Measurements from ENCODE around the gene KCNQ1.
A peak's percentile ranks its signal among the peaks of the same experiment; 100 is the strongest.

The KCNQ1 gene

GRCh38 chr11:2808850-2809846 lies 364.3 kb downstream of the KCNQ1 start:
- Histone ChIP-seq H3K36me3 (no peaks in the 10 kb centered on the region), H3K4me3 (no peak overlapping the region), H3K9me3 (peaks cover 22% of the 10 kb centered on the region), H3K4me2 (no peak overlapping the region), H3K4me1 (peaks cover 82% of the 10 kb centered on the region), H4K20me1 (no peaks in the 10 kb centered on the region), H3K27ac (no peak overlapping the region), H3K27me3 (no peaks in the 10 kb centered on the region), H3K9ac (no peak overlapping the region)
- no peak for TF ChIP-seq Cebpa-rat (IDR thresholded peaks at IDR 0.05)

GRCh38 chr11:2809854-2810253 lies 365.0 kb downstream of the KCNQ1 start:
- H3K36me3 ChIP-seq, result no peaks in the 10 kb centered on the region
- no peak overlapping the region for H3K4me2 ChIP-seq
- no peak overlapping the region for H3K9ac ChIP-seq
- no peak for TF ChIP-seq Cebpa-rat (IDR thresholded peaks at IDR 0.05)
- no peak overlapping the region for H3K4me3 ChIP-seq
- H3K4me1 ChIP-seq, result peaks cover 82% of the 10 kb centered on the region
- no peak overlapping the region for H3K27ac ChIP-seq
- no peaks in the 10 kb centered on the region for H3K27me3 ChIP-seq
- H4K20me1 ChIP-seq, result no peaks in the 10 kb centered on the region
- H3K9me3 ChIP-seq, result peaks cover 22% of the 10 kb centered on the region

- H3K9ac ChIP-seq, result no peak overlapping the region
- no peaks in the 10 kb centered on the region for H3K36me3 ChIP-seq
- TF ChIP-seq Cebpa-rat (IDR thresholded peaks at IDR 0.05), result no peak
- peaks cover 26% of the 10 kb centered on the region for H3K9me3 ChIP-seq
- H3K27me3 ChIP-seq, result no peaks in the 10 kb centered on the region
- H3K27ac ChIP-seq, result peak overlapping the region; percentile 94; the same call in 1 of the 2 replicates
- peak overlapping the region; percentile 98 for H3K4me2 ChIP-seq
- H3K4me1 ChIP-seq, result peaks cover 82% of the 10 kb centered on the region
- H3K4me3 ChIP-seq, result no peak overlapping the region
- no peaks in the 10 kb centered on the region for H4K20me1 ChIP-seq
Measured at GRCh38 chr11:2810411-2811205, 365.8 kb downstream of the KCNQ1 start.

DNA sequence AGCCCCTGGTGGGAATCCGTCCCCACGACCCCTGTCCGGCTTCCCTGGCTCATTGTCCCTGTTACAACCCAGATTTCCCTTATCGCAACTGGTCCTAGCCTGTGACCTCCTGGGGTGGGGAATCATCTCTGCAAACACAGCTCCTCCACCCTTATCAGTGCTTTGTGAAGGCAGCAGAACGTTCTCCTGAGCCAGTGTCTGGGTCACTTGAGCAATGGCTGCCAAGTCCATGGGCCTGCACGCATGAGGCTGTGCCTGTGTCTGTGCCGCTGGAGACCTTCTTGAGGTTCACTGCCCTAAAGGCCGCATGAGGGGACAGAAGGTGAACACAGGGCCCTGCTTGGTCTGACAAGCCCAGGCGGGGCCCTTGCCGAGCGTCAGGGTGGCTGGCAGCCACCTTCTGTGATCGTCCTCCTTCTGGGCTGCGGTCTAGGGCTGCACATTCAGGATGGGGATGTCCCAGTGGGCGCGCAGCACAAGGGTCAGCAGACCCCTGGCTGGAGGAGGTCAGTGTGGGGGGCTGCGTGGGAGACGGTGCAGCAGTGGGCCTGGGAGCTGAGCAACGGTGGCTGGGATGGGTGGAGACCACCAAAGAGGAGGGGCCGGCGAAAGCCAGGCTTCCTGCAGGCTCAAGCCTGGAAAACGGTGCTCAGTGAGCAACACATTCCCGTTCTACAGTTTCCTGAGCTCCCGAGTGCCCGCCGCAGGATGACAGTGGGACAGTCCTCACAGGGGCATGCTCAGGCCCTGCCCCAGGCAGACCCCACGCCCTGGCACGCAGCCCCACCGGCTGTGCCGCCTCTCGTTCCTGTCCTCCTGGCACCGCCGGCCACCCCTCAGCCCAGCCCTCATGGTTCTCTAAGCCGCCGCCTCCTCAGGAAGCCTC lies 366.6 kb downstream of the KCNQ1 start:
- Histone ChIP-seq H3K27me3 (no peaks in the 10 kb centered on the region), H3K4me1 (peaks cover 73% of the 10 kb centered on the region), H3K36me3 (no peaks in the 10 kb centered on the region), H4K20me1 (no peaks in the 10 kb centered on the region), H3K4me2 (peak overlapping the region; percentile 98), H3K27ac (peak overlapping the region; percentile 94), H3K9ac (peak overlapping the region; percentile 78), H3K9me3 (peaks cover 34% of the 10 kb centered on the region), H3K4me3 (peak overlapping the region; percentile 59)
- no peak for TF ChIP-seq Cebpa-rat (IDR thresholded peaks at IDR 0.05)

GRCh38 chr11:2812371-2812991 lies 367.7 kb downstream of the KCNQ1 start:
- Histone ChIP-seq H3K4me1 (peaks cover 70% of the 10 kb centered on the region), H3K4me3 (peak overlapping the region; percentile 59), H3K9ac (peak overlapping the region; percentile 78), H3K27ac (peak overlapping the region; percentile 94), H3K36me3 (no peaks in the 10 kb centered on the region), H3K9me3 (peaks cover 44% of the 10 kb centered on the region), H4K20me1 (no peaks in the 10 kb centered on the region), H3K4me2 (peak overlapping the region; percentile 98), H3K27me3 (no peaks in the 10 kb centered on the region)
- TF ChIP-seq Cebpa-rat (IDR thresholded peaks at IDR 0.05), result no peak

- Histone ChIP-seq H3K9ac (peak overlapping the region; percentile 78), H3K4me3 (peak overlapping the region; percentile 59), H3K9me3 (peaks cover 45% of the 10 kb centered on the region), H4K20me1 (no peaks in the 10 kb centered on the region), H3K27ac (peak overlapping the region; percentile 94), H3K4me2 (peak overlapping the region; percentile 98), H3K4me1 (peaks cover 62% of the 10 kb centered on the region), H3K36me3 (no peaks in the 10 kb centered on the region), H3K27me3 (no peaks in the 10 kb centered on the region)
- no peak for TF ChIP-seq Cebpa-rat (IDR thresholded peaks at IDR 0.05)
Measured at GRCh38 chr11:2813141-2813908, 368.5 kb downstream of the KCNQ1 start.

GRCh38 chr11:2813968-2814367 lies 369.2 kb downstream of the KCNQ1 start:
- no peaks in the 10 kb centered on the region for H3K27me3 ChIP-seq
- peaks cover 59% of the 10 kb centered on the region for H3K4me1 ChIP-seq
- no peak overlapping the region for H3K9ac ChIP-seq
- peaks cover 52% of the 10 kb centered on the region for H3K9me3 ChIP-seq
- no peak overlapping the region for H3K4me3 ChIP-seq
- TF ChIP-seq Cebpa-rat (IDR thresholded peaks at IDR 0.05), result no peak
- no peak overlapping the region for H3K27ac ChIP-seq
- H3K4me2 ChIP-seq, result peak overlapping the region; percentile 98
- H4K20me1 ChIP-seq, result no peaks in the 10 kb centered on the region
- H3K36me3 ChIP-seq, result no peaks in the 10 kb centered on the region

GRCh38 chr11:2814751-2815150 lies 369.9 kb downstream of the KCNQ1 start:
- no peaks in the 10 kb centered on the region for H3K36me3 ChIP-seq
- TF ChIP-seq Cebpa-rat (IDR thresholded peaks at IDR 0.05), result no peak
- peak overlapping the region; percentile 98 for H3K4me2 ChIP-seq
- peaks cover 59% of the 10 kb centered on the region for H3K4me1 ChIP-seq
- peaks cover 52% of the 10 kb centered on the region for H3K9me3 ChIP-seq
- H3K9ac ChIP-seq, result no peak overlapping the region
- H4K20me1 ChIP-seq, result no peaks in the 10 kb centered on the region
- H3K4me3 ChIP-seq, result no peak overlapping the region
- H3K27me3 ChIP-seq, result no peaks in the 10 kb centered on the region
- peak overlapping the region; percentile 80 for H3K27ac ChIP-seq

Data from BLaER1 (cell line).